Transverse colon (tissue), 4 donors: ENCODE results near the gene L3HYPDH.

ENCODE experiments used
- CTCF ChIP-seq, 5 experiments: fragments of 200-600 bp in 3 of 5; fragments of 450-650 bp in 2 of 5; sonication (generic) in 3 of 5; IDR thresholded peaks; 1 replicate in 2 of 5; 2 replicates in 3 of 5; pipeline ENCODE4 v1.5.1; 2016 to 2017; ENCODE audit warnings: antibody characterized with exemption in 5 of 5, inconsistent platforms in 3 of 5, mild to moderate bottlenecking in 2 of 5, moderate library complexity in 1 of 5
- EP300 ChIP-seq: sonication (generic); formaldehyde crosslinking; IDR thresholded peaks from one replicate; pipeline ENCODE4 v1.6.1; 2017; ENCODE audit warnings: antibody characterized with exemption, low read depth
- POLR2A ChIP-seq: fragments of 450-650 bp; IDR thresholded peaks from one replicate; pipeline ENCODE4 v1.6.1; 2016; ENCODE audit warnings: antibody characterized with exemption, mild to moderate bottlenecking, moderate library complexity
- POLR2AphosphoS5 ChIP-seq, 3 donors: sonication (generic); formaldehyde crosslinking; IDR thresholded peaks; one replicate each; pipeline ENCODE4 v1.6.1; 2016; ENCODE audit warnings: antibody characterized with exemption in 3 of 3

- TF ChIP-seq CTCF (IDR thresholded peaks at IDR 0.05) (no peak), POLR2A (no peak), POLR2AphosphoS5 (IDR thresholded peaks at IDR 0.05) (no peak), EP300 (no peak)
Measured at GRCh38 chr14:59425322-59425935, 58.8 kb downstream of the L3HYPDH start.
